Measurements from ENCODE around the gene KSR1. TPM values are rescaled to one million over a fixed set of nuclear protein-coding genes. Genes with fewer than 3 reads are reported as not detected.

Gene KSR1
- total and polyA plus RNA-seq, 10 of the 15 experiments (the other 5 are each of a cell fraction or from before 2014, with no cell fraction given), result 0.97 to 66.6 (median 22.9) TPM

DNA sequence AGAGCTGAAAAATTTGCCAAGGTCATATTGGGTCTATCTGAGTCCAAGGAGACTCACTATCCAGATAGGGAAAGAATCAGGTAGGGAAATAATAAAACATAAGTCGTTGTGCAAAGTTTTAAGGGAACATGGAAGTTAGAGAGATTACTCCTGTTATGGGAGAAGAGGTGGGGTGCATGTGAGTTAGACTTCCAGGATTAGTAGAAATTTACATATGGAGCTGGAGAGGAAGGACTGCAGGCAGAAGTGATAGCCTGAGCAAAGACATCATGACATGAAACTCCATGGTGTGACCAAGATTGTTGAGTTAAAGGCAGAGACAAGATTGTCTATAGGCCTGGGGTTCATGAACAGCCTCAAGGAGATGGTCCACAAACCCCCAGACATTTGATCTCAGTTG, 5.8 kb upstream of the KSR1 start:
- no TSS peak for BruUV-seq (replicated peaks)
- Histone ChIP-seq H3K4me3 (no peak overlapping the region), H4K20me1 (ENCODE audit: control insufficient read depth, insufficient read depth) (no peaks in the 10 kb centered on the region), H3K36me3 (ENCODE audit: control insufficient read depth in 2 of 2, insufficient read depth in 2 of 2, low read length in 1 of 2) (no peaks in the 10 kb centered on the region), H3K27ac (ENCODE audit: control insufficient read depth, insufficient read depth) (no peak overlapping the region), H2AFZ (ENCODE audit: control insufficient read depth, low read depth, low read length) (no peak overlapping the region), H3K9ac (ENCODE audit: control insufficient read depth, insufficient read depth, low read length) (no peak overlapping the region), H3K9me3 (replicated peaks; ENCODE audit: control insufficient read depth, insufficient read depth, low read length) (no peaks in the 10 kb centered on the region), H3K79me2 (ENCODE audit: control insufficient read depth, insufficient read depth, low read length) (no peaks in the 10 kb centered on the region), H3K4me1 (ENCODE audit: control insufficient read depth, insufficient read depth, low read length) (peaks cover under 1% of the 10 kb centered on the region; the same call in 1 of the 2 replicates), H3K4me2 (ENCODE audit: control insufficient read depth, insufficient read depth) (no peak overlapping the region), H3K27me3 (replicated peaks in 1 of 2; ENCODE audit: control insufficient read depth in 2 of 2, insufficient read depth in 2 of 2, low read length in 1 of 2) (no peaks in the 10 kb centered on the region)
- no peak for DNase-seq (ENCODE audit: low read depth, low spot score)
- in situ Hi-C loops (cut with MboI), result loop anchor here (25.0 kb wide), 1 partner anchor 1287 kb away; the partner anchor contains the start of genes NEK8, TLCD1 and TRAF4
- TF ChIP-seq GABPA (IDR thresholded peaks at IDR 0.05; ENCODE audit: low read depth), result no peak
- TF ChIP-seq, protein P1, sequence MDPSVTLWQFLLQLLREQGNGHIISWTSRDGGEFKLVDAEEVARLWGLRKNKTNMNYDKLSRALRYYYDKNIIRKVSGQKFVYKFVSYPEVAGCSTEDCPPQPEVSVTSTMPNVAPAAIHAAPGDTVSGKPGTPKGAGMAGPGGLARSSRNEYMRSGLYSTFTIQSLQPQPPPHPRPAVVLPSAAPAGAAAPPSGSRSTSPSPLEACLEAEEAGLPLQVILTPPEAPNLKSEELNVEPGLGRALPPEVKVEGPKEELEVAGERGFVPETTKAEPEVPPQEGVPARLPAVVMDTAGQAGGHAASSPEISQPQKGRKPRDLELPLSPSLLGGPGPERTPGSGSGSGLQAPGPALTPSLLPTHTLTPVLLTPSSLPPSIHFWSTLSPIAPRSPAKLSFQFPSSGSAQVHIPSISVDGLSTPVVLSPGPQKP (IDR thresholded peaks at IDR 0.05; ENCODE audit: low read depth, low read length), result no peak
- no peak for TF ChIP-seq SREBF1 (IDR thresholded peaks at IDR 0.05; ENCODE audit: low read length)
- no peak for TF ChIP-seq ZBED1 (IDR thresholded peaks at IDR 0.05; ENCODE audit: borderline replicate concordance)
- TF ChIP-seq, protein P2, sequence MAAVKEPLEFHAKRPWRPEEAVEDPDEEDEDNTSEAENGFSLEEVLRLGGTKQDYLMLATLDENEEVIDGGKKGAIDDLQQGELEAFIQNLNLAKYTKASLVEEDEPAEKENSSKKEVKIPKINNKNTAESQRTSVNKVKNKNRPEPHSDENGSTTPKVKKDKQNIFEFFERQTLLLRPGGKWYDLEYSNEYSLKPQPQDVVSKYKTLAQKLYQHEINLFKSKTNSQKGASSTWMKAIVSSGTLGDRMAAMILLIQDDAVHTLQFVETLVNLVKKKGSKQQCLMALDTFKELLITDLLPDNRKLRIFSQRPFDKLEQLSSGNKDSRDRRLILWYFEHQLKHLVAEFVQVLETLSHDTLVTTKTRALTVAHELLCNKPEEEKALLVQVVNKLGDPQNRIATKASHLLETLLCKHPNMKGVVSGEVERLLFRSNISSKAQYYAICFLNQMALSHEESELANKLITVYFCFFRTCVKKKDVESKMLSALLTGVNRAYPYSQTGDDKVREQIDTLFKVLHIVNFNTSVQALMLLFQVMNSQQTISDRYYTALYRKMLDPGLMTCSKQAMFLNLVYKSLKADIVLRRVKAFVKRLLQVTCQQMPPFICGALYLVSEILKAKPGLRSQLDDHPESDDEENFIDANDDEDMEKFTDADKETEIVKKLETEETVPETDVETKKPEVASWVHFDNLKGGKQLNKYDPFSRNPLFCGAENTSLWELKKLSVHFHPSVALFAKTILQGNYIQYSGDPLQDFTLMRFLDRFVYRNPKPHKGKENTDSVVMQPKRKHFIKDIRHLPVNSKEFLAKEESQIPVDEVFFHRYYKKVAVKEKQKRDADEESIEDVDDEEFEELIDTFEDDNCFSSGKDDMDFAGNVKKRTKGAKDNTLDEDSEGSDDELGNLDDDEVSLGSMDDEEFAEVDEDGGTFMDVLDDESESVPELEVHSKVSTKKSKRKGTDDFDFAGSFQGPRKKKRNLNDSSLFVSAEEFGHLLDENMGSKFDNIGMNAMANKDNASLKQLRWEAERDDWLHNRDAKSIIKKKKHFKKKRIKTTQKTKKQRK (IDR thresholded peaks at IDR 0.05; ENCODE audit: low read depth, low read length), result no peak
- intact Hi-C loops (cut with micrococcal nuclease; ENCODE audit: unreplicated experiment), result no loop called here
- no peak for ATAC-seq
- RAD21 ChIA-PET (ENCODE audit: unreplicated experiment), result interaction anchor here (1.2 to 1.8 kb wide), 2 partner anchors 94 to 149 kb away, joined by 3 to 4 read pairs; no protein-coding TSS in a partner anchor
- SMC1A ChIA-PET (ENCODE audit: uncharacterized antibody, unreplicated experiment), result interaction anchor here (1.2 to 1.7 kb wide), 2 partner anchors 56 to 149 kb away, joined by 3 to 6 read pairs; no protein-coding TSS in a partner anchor
- CTCF ChIA-PET, result interaction anchor here (0.9 to 1.8 kb wide), 2 partner anchors 10 to 149 kb away, joined by 3 to 11 read pairs; no protein-coding TSS in a partner anchor
- WGBS (ENCODE audit: insufficient coverage, insufficient replicate concordance, low lambda C conversion rate, missing lambda C conversion rate), result 30% methylated on average over 1 of the region's 1 CpG
- no peak for FAIRE-seq
- POLR2A ChIA-PET, result interaction anchor here (0.7 kb wide), 1 partner anchor 174 kb away, joined by 3 read pairs; no protein-coding TSS in a partner anchor

Measured in GM12878 (cell line).